HL-60 (cell line): ENCODE measurements around the gene ST6GALNAC3.

Experiments
- GABPA ChIP-seq: IDR thresholded peaks from 2 replicates; pipeline ENCODE4 v1.6.1; 2012; ENCODE audit warnings: low read depth
- TF ChIP-seq, protein P1 (sequence below): IDR thresholded peaks from one replicate; pipeline ENCODE4 v1.5.1; 2011; ENCODE audit warnings: low read length, control low read depth, inconsistent platforms; ENCODE audit not compliant: insufficient read depth

DNA sequence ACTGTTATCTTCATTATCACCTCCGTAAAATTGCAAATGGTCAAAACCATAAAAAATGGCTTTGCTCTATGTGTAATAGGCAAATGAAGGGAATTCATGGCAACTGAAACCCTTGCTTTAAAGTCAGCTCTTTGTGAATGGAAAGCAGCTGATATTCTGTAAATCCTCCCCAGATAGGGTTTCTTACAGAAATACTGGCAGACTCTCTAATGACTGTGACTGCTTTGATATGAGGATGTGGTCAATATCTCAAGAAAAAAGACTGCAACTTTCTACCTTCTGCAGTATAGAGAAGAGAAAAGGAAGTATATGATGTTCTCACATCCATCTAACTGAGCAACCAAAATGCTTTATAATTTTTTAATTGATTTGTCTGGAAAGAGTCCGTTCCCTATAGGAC, 193.1 kb downstream of the ST6GALNAC3 start:
- TF ChIP-seq, protein P1, sequence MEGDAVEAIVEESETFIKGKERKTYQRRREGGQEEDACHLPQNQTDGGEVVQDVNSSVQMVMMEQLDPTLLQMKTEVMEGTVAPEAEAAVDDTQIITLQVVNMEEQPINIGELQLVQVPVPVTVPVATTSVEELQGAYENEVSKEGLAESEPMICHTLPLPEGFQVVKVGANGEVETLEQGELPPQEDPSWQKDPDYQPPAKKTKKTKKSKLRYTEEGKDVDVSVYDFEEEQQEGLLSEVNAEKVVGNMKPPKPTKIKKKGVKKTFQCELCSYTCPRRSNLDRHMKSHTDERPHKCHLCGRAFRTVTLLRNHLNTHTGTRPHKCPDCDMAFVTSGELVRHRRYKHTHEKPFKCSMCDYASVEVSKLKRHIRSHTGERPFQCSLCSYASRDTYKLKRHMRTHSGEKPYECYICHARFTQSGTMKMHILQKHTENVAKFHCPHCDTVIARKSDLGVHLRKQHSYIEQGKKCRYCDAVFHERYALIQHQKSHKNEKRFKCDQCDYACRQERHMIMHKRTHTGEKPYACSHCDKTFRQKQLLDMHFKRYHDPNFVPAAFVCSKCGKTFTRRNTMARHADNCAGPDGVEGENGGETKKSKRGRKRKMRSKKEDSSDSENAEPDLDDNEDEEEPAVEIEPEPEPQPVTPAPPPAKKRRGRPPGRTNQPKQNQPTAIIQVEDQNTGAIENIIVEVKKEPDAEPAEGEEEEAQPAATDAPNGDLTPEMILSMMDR = no peak
- TF ChIP-seq GABPA = no peak
